K562 (cell line): ENCODE results near the gene RPL26. TPM values are rescaled to one million over a fixed set of nuclear protein-coding genes. Genes with fewer than 3 reads are reported as not detected.

Source experiments
- ATAC-seq: fragments of 200-7000 bp; cut with Tn5 transposase; 3 replicates; pipeline ENCODE4 v1.9.1; 2020; ENCODE audit warnings: moderate library complexity
- BruUV-seq: library from RNA; stranded (reverse); fragments of 400-500 nt; replicated peaks from 2 replicates; lab custom pipeline; 2021; lab: Mats Ljungman, UMichigan
- CTCF ChIA-PET: fragments of 300-600 bp; formaldehyde crosslinking; extraction: SDS; loops from one replicate; lab custom pipeline; 2021; ENCODE audit warnings: low intra/inter-chr PET ratio; lab: Yijun Ruan, JAX
- POLR2A ChIA-PET: fragments of 300-600, 350-650 bp; sonication (Branson Sonifier 250); formaldehyde crosslinking; extraction: SDS; loops from one replicate; lab custom pipeline; 2021; ENCODE audit warnings: antibody characterized with exemption, inconsistent platforms; lab: Yijun Ruan, JAX
- DNase-seq, 4 experiments: peaks; one replicate each; pipeline versions ENCODE4 v3.0.0 to v3.0.0-alpha.2; 2011 to 2018; ENCODE audit warnings: low spot score in 3 of 4, mixed read lengths in 3 of 4; ENCODE audit errors: extremely low read depth in 1 of 4
- FAIRE-seq: peaks from 2 replicates; lab custom pipeline; 2011; peaks lifted over from hg19 to GRCh38; lab: Jason Lieb, UNC
- H2AFZ ChIP-seq: 2 replicates; pipeline ENCODE4 v1.6.0; 2011; ENCODE audit warnings: low read depth, low read length, control low read depth, inconsistent platforms
- H3K27ac ChIP-seq: fragments of 200-600 bp; 3 replicates; pipeline ENCODE4 v1.8.0; 2011; ENCODE audit warnings: low read depth, mild to moderate bottlenecking, control low read depth, inconsistent platforms, low read length, moderate library complexity, mixed read lengths; ENCODE audit errors: extremely low read depth
- H3K27me3 ChIP-seq, 2 experiments: fragments of 300-600 bp in 1 of 2; 2 replicates in 1 of 2; 3 replicates in 1 of 2; pipeline versions ENCODE4 v1.6.0 to v1.8.0; 2011; ENCODE audit warnings: inconsistent platforms in 2 of 2, low read length in 2 of 2, mild to moderate bottlenecking in 1 of 2, mixed read lengths in 1 of 2, moderate library complexity in 1 of 2; ENCODE audit not compliant: control insufficient read depth in 2 of 2, insufficient read depth in 2 of 2
- H3K36me3 ChIP-seq: fragments of 300-600 bp; 3 replicates; pipeline ENCODE4 v1.8.0; 2011; ENCODE audit warnings: mild to moderate bottlenecking, low read length, inconsistent platforms; ENCODE audit not compliant: control insufficient read depth, insufficient read depth
- H3K4me1 ChIP-seq, 2 experiments: fragments of 200-600 bp in 1 of 2; replicated peaks in 1 of 2; 2 replicates in 1 of 2; 3 replicates in 1 of 2; pipeline versions ENCODE4 v1.5.1 to v1.8.0; 2011; ENCODE audit warnings: inconsistent platforms in 2 of 2, low read length in 2 of 2, mild to moderate bottlenecking in 1 of 2, mixed read lengths in 1 of 2, moderate library complexity in 1 of 2; ENCODE audit not compliant: control insufficient read depth in 2 of 2, insufficient read depth in 2 of 2
- H3K4me2 ChIP-seq: 2 replicates; pipeline ENCODE4 v1.6.1; 2011; ENCODE audit warnings: low read length, control low read depth, inconsistent platforms, mixed read lengths; ENCODE audit not compliant: insufficient read depth
- H3K4me3 ChIP-seq: fragments of 200-600 bp; sonication (generic), shearing (Covaris generic); 2 replicates; pipeline ENCODE4 v1.5.1; 2016; ENCODE audit warnings: control low read depth, inconsistent platforms
- H3K79me2 ChIP-seq: fragments of 200-600 bp; 3 replicates; pipeline ENCODE4 v1.8.0; 2011; ENCODE audit warnings: low read length, inconsistent platforms; ENCODE audit not compliant: control insufficient read depth, insufficient read depth
- H3K9ac ChIP-seq, 2 experiments: 2 replicates each; pipeline versions ENCODE4 v1.6.0 to v1.6.1; 2011; ENCODE audit warnings: low read depth in 2 of 2, low read length in 2 of 2, control low read depth in 1 of 2, inconsistent platforms in 1 of 2, mild to moderate bottlenecking in 1 of 2, mixed read lengths in 1 of 2; ENCODE audit not compliant: insufficient read depth in 1 of 2
- H3K9me1 ChIP-seq: one replicate; pipeline ENCODE4 v1.6.0; 2011; ENCODE audit warnings: inconsistent platforms, mild to moderate bottlenecking, low read length, moderate library complexity; ENCODE audit not compliant: control insufficient read depth, insufficient read depth
- H3K9me3 ChIP-seq: replicated peaks from 2 replicates; pipeline ENCODE4 v1.5.1; 2011; ENCODE audit warnings: low read depth, low read length, inconsistent platforms; ENCODE audit not compliant: control insufficient read depth, insufficient read depth
- H4K20me1 ChIP-seq: replicated peaks from 2 replicates; pipeline ENCODE4 v1.6.1; 2011; ENCODE audit warnings: low read length, inconsistent platforms, mixed read lengths; ENCODE audit not compliant: control insufficient read depth, insufficient read depth
- CHD1 ChIP-seq: fragments of 200-600 bp; sonication (generic); IDR thresholded peaks from one replicate; pipeline ENCODE4 v1.6.1; 2012; ENCODE audit warnings: mild to moderate bottlenecking, moderate library complexity, low read length, inconsistent platforms
- JUND ChIP-seq, 2 experiments: IDR thresholded peaks; 2 replicates in 1 of 2; 3 replicates in 1 of 2; pipeline ENCODE4 v1.6.1; 2011; ENCODE audit warnings: borderline replicate concordance in 2 of 2, low read depth in 2 of 2, low read length in 2 of 2, improper control_type of control experiment in 1 of 2, missing biosample characterization in 1 of 2, missing genetic modification characterization in 1 of 2, missing genetic modification reagents in 1 of 2
- KDM2B ChIP-seq: fragments of 250-450 bp; sonication (Bioruptor Pico); IDR thresholded peaks from 2 replicates; pipeline ENCODE4 v1.8.0; 2021; ENCODE audit warnings: mild to moderate bottlenecking, moderate library complexity
- MGA ChIP-seq: fragments of 450-650 bp; IDR thresholded peaks from 2 replicates; pipeline ENCODE4 v1.6.1; 2016; ENCODE audit warnings: mild to moderate bottlenecking, moderate library complexity
- NFIC ChIP-seq: fragments of 450-650 bp; IDR thresholded peaks from 2 replicates; pipeline ENCODE4 v1.6.1; 2017; ENCODE audit warnings: mild to moderate bottlenecking, inconsistent platforms
- RBM34 ChIP-seq: fragments of 200-400 bp; formaldehyde crosslinking; IDR thresholded peaks from 2 replicates; pipeline ENCODE4 v1.6.1; 2018; ENCODE audit warnings: low read length, borderline replicate concordance; ENCODE audit not compliant: insufficient read depth
- SMAD4 ChIP-seq: fragments of 250-450 bp; sonication (Bioruptor Pico); conservative IDR thresholded peaks from 2 replicates; pipeline ENCODE4 v1.8.0; 2021; ENCODE audit warnings: inconsistent platforms, mild to moderate bottlenecking, moderate library complexity
- WGBS: fragments of 100-300 bp; shearing (Covaris generic); methylation state at CpG from one replicate; pipeline ENCODE4 v1.1.6; 2016; ENCODE audit warnings: low coverage, mixed read lengths; ENCODE audit not compliant: insufficient coverage; ENCODE audit errors: missing lambda C conversion rate; 5-methylcytosine and 5-hydroxymethylcytosine counted together
- in situ Hi-C: fragments of 300-500 bp; cut with MboI; formaldehyde crosslinking; loops from 4 replicates; pipeline ENCODE4 v1.15.0; 2018; ENCODE audit warnings: inconsistent platforms, mixed read lengths
- intact Hi-C: fragments of 100-400 bp; cut with micrococcal nuclease; formaldehyde crosslinking; loops from 2 replicates; pipeline ENCODE4 v1.14.2; 2022
- polyA plus RNA-seq, 8 experiments: library from polyadenylated mRNA; depleted of rRNA in 4 of 8; stranded (reverse) in 5 of 8; unstranded in 3 of 8; fragments of >200 nt; fragmentation: Nextera tagmentation in 2 of 8; fragmentation: Illumina TruSeq in 1 of 8; extraction: Ambion mirVana in 2 of 8; extraction: Trizol in 1 of 8; gene quantifications; 2 replicates each; pipeline versions ENCODE4 v1.2.1 to v1.2.3, GENCODE V29; 2011 to 2014; ENCODE audit warnings: inconsistent platforms in 1 of 8, missing spikeins in 1 of 8
- total RNA-seq, 7 experiments: library from RNA; depleted of rRNA in 6 of 7; stranded (reverse); fragments of >200 nt in 6 of 7; fragmentation: Illumina TruSeq in 2 of 7; extraction: Trizol in 2 of 7; gene quantifications; 2 replicates each; pipeline versions ENCODE4 v1.2.1 to v1.2.3, GENCODE V29; 2011 to 2021; ENCODE audit warnings: low replicate concordance in 1 of 7

Gene RPL26
- total and polyA plus RNA-seq, 9 of the 15 experiments (the other 6 are each of a cell fraction or from before 2014, with no cell fraction given), result 1,474 to 4,074 (median 2,904) TPM

- H3K9ac ChIP-seq, result peak overlapping the region; percentile 66 to 81; a peak in 3 of 4 replicates
- H4K20me1 ChIP-seq, result peaks cover 14% of the 10 kb centered on the region; the same call in 1 of the 2 replicates
- ChIA-PET POLR2A (interaction anchor here (0.6 kb wide), 1 partner anchor 52 kb away, joined by 3 read pairs; no protein-coding TSS in a partner anchor), CTCF (no interaction called here)
- no peaks in the 10 kb centered on the region for H3K27me3 ChIP-seq
- no peak for ATAC-seq
- FAIRE-seq, result no peak
- in situ Hi-C loops (loop anchor here (25.0 kb wide), 1 partner anchor 1152 kb away; no protein-coding TSS in a partner anchor), intact Hi-C loops (loop anchor here (5.0 to 10.0 kb wide), 2 partner anchors 48 to 160 kb away; partner anchors contain the start of gene ODF4)
- no peak overlapping the region for H3K4me3 ChIP-seq
- H2AFZ ChIP-seq, result peak overlapping the region; percentile 53
- no TSS peak for BruUV-seq
- H3K4me1 ChIP-seq, result peaks cover 34 to 41% of the 10 kb centered on the region in 2 experiments
- peak overlapping the region; percentile 52 for H3K27ac ChIP-seq
- WGBS, result 19% methylated on average over 10 of the region's 12 CpGs
- peak in 1 of 4 experiments; percentile 46 for DNase-seq
- H3K79me2 ChIP-seq, result peaks cover 40% of the 10 kb centered on the region
- H3K9me3 ChIP-seq, result no peaks in the 10 kb centered on the region
- H3K4me2 ChIP-seq, result peak overlapping the region; percentile 85
- no peaks in the 10 kb centered on the region for H3K9me1 ChIP-seq
- peaks cover 27% of the 10 kb centered on the region for H3K36me3 ChIP-seq
- peak; percentile 55; the same call in 1 of the 2 replicates for TF ChIP-seq NFIC
- TF ChIP-seq JUND (IDR thresholded peaks at IDR 0.05; ENCODE audit: borderline replicate concordance, low read depth, low read length), result 0 out of 2 replicates have a peak, but pooled peaks have one; percentile 13
- peak; percentile 36; the same call in 2 of the 3 replicates for TF ChIP-seq JUND (tag; IDR thresholded peaks at IDR 0.05; ENCODE audit: borderline replicate concordance, low read depth, low read length)
- TF ChIP-seq SMAD4 (CRISPR knock-in tag), result peak; percentile 54
- peak; percentile 84 for TF ChIP-seq MGA
- TF ChIP-seq RBM34, result no peak
- TF ChIP-seq CHD1, result no peak
- no peak for TF ChIP-seq KDM2B (CRISPR knock-in tag)
Measured at GRCh38 chr17:8384801-8385378, 1.9 kb upstream of the RPL26 start.
